HG02870 (cell line): ENCODE measurements around the gene COX17.

Source experiments
- ATAC-seq: cut with Tn5 transposase; IDR thresholded peaks from one replicate; pipeline ENCODE4 v1.9.1; 2021; ENCODE audit warnings: mild to moderate bottlenecking, moderate library complexity; ENCODE audit not compliant: unreplicated experiment

Gene COX17

GRCh38 chr3:119647171-119647570 lies 30.0 kb downstream of the COX17 start:
- ATAC-seq, result no peak

GRCh38 chr3:119645813-119646212 lies 31.4 kb downstream of the COX17 start:
- ATAC-seq, result no peak

- ATAC-seq, result no peak
These were observed 32.7 kb downstream of the COX17 start for GRCh38 chr3:119644481-119644880.

- no peak for ATAC-seq
These were observed 33.7 kb downstream of the COX17 start for GRCh38 chr3:119643528-119643927.

GRCh38 chr3:119642746-119643473 lies 34.3 kb downstream of the COX17 start:
- ATAC-seq, result no peak

- ATAC-seq, result no peak
These were observed 35.8 kb downstream of the COX17 start for GRCh38 chr3:119641416-119641815.

- peak; percentile 23 for ATAC-seq
These were observed 37.5 kb downstream of the COX17 start for GRCh38 chr3:119639494-119640350.

- ATAC-seq, result peak; percentile 18
These were observed 39.3 kb downstream of the COX17 start for GRCh38 chr3:119637679-119638477.

- no peak for ATAC-seq
These were observed 40.2 kb downstream of the COX17 start for GRCh38 chr3:119636891-119637611.

- ATAC-seq, result no peak
These were observed 41.0 kb downstream of the COX17 start for GRCh38 chr3:119636249-119636648.

GRCh38 chr3:119635719-119636118 lies 41.5 kb downstream of the COX17 start:
- no peak for ATAC-seq

GRCh38 chr3:119632829-119633228 lies 44.4 kb downstream of the COX17 start:
- ATAC-seq, result no peak

- ATAC-seq, result no peak
These were observed 45.0 kb downstream of the COX17 start for GRCh38 chr3:119632216-119632615.

GRCh38 chr3:119631516-119631915 lies 45.7 kb downstream of the COX17 start:
- ATAC-seq, result no peak

GRCh38 chr3:119630880-119631329 lies 46.3 kb downstream of the COX17 start:
- no peak for ATAC-seq

- ATAC-seq, result no peak
These were observed 46.9 kb downstream of the COX17 start for GRCh38 chr3:119630128-119630879.

- ATAC-seq, result no peak
These were observed 48.3 kb downstream of the COX17 start for GRCh38 chr3:119628816-119629445.

- no peak for ATAC-seq
These were observed 48.8 kb downstream of the COX17 start for GRCh38 chr3:119628390-119628789.

GRCh38 chr3:119627461-119627860 lies 49.7 kb downstream of the COX17 start:
- no peak for ATAC-seq
